ENCODE measurements around the gene RAB3C.

RAB3C gene

DNA sequence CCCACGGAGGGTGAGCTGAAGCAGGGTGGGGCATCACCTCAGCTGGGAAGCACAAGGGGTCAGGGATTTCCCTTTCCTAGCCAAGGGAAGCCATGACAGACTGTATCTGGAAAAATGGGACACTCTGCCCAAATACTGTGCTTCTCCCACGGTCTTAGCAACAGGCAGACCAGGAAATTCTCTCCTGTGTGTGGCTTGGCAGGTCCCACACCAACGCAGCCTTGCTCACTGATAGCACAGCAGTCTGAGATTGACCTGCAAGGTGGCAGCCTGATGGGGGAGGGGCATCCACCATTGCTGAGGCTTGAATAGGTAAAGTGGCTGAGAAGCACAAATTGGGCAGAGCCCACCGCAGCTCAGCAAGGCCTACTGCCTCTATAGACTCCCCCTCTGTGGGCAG, 23.2 kb downstream of the RAB3C start:
- DNase-seq: no peak

DNA sequence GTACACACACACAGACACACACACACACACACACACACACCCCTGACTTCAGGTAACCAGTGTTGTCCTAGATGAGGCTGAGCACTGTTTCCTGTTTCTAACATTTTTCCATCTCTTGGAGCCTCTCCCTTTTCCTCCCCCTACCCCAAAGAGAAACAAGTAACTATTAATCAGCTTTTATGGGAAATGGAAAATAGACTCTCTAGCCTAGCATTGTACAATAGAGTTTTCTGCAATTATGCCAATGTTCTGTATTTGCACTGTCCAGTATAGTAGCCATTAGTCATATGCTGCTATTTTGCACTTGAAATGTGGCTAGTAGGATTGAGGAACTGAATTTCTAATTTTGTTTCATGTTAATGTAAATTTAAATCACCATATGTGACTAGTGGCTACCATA, 33.1 kb downstream of the RAB3C start:
- DNase-seq: no peak

DNA sequence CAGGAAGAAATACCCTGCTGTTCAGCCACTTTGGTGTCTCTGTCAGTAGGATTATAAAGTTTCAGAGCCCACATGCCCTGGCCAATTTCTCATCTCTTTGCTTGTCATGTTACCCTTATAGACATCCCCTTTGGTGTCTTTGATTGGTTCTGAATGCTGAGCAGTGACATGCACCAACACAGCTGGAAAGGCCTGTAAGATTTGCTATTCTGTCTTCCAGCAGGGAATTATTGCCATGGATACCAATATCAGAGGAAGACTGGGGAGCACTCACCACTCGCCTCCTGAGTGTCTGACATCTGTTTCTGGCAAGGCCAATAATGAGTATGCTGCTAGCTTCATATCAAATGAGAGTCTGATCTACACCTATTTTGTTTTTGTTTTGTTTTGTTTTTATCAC, 34.4 kb downstream of the RAB3C start:
- DNase-seq: no peak

DNA sequence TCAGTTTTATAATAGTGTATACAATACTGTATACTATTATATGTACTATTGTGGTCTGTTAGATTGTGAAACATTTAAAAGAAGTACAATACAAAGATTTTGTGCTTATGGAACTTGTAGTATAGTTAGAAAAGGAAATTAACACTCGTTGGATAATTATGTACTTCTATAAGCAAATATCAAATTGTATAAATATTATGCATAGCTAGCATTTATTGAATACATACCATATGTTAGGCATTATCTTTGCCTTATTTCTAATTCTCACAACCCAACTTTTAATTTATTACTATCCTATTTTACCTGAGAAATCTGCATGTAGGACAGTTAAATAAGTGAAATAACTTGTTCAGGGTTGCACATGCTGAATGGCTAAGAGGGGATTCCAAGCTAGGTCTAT, 37.5 kb downstream of the RAB3C start:
- DNase-seq: no peak

DNA sequence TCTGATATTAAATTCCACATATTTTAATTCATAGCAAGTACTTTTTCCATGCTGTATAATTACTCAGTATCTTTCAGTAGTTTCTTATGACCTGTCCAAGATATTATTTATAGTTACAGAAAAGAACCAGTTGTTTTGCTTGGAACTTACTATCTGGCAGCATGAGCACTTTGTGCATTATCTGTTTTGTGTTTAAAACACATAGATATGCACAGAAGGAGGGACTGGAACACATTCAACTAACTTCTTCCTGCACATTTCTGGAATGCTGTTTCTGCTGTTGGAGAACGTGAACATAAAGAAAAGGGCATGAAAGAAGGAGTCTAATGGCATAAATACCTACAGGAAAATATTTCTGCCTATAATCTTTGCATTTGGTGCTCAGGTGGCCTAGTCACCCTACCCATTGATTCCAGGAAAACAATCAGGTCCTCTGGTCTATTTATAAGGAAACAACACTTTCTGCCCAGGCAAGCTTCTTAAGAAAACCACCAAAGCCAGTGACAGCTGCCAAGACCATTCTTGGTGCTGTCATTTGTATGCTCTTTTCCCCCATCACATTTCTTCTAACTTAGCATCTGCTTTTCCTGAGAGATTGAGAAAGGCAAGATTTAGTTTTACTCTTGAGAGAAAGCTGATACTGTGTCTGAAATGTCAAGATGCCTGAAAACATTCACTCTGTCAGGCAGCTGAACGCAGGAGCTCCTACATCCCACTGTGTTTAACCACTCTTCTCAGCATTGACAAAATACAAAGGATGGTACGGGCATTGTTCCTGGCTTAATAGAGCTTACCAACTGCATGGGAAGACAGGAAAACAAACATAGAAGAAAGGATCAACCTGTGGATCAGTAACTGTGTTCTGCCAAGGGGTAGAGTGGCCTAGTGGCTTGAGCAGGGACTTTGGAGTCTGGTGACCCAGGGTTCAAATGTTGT, 40.3 kb downstream of the RAB3C start:
- DNase-seq: no peak

DNA sequence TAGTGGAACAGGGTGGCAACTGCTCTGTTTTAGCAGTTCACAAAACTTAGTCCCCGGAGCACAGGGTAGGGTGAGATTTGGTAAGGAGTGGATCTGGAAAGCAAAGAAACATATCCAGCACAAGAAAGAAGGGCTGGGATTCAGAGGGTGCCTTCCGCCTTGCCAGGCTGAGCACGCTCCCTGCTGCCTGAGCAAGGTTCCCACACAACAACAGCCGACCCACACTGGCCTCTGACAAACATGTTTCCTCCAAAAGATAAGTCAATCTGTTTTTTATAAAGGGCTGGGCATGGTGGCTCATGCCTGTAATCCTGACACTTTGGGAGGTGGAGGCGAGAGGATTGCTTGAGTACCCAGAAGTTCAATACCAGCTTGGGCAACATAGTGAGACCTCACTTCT, 45.8 kb downstream of the RAB3C start:
- DNase-seq: no peak

DNA sequence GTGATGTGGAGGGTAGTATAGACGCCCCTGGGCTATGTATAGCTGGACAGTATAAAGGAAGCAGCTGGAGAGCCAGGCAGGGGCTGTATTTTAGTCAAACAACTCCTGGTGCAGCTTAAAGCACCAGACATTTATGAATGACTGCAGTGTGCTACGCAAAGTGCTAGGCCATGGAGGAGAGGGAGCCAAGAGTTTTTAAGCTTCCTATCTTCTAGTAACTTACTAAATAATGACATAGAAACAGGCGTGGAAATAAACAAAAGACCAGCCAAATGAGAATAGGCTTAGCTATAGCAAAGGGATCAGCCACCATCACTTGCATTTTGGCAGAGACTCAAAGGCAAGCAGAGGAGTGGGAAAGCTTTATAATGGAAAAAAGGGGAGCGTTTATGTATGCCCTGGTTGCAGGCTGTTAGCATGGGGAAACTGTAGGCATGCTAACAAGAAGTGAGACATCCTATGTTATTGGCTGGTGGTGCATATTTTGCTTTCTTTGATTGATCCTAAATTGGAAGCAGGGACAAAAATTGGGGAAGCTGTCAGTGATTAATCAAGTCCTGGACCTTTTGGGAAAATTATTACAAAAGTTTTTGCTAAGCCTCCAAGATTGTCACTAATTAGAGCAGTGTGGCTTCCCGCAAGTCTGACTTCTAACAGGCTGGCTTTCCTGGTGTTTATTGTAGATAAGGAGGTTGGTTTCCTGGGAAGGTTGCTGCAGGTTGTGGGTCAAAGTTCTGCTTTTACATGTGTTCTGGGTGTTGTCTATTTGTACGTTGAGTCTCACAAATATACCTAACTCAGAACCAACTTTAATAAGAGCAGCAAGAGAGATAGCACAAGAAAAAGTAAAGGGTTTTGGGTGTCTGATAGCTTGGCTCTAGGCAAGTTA, 46.6 kb downstream of the RAB3C start:
- DNase-seq: no peak

DNA sequence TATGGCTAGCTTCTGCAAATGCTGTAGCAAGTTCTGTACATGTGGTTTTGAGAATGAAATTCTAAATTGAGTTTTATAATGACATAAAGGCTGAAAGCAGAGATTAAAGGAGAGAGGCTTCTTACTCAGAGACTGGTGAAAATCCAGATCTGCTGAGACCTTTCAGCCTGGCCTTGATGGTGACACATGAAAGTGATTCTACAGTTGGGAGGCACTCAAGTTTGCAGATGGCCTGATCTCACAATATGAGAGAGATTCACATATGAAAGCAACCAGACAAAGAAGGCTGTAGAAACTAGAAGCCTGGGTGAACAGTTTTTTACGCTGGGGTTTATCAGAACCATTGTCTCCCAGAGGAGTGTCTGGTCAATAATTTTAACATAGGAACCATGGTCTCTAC, 49.0 kb downstream of the RAB3C start:
- DNase-seq: no peak

DNA sequence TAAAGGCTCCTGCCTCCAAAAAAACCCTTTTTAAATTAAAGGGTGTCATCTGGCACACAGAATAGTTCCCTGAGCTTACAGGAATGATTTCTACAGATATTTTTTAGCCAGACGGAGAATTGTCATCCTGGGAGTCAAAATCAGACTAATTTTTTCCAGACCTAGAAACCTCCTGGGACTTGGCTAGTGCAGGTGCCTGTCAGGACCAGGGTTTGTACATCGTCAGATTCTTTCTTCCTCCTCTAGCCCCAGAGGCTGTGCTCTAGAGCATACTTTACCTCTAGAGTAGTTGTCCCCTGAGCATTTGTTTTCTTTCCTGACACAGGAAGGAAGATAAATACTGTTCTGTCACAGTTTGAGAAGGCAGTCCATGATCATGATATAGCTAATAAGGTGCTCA, 52.5 kb downstream of the RAB3C start:
- DNase-seq: no peak

DNA sequence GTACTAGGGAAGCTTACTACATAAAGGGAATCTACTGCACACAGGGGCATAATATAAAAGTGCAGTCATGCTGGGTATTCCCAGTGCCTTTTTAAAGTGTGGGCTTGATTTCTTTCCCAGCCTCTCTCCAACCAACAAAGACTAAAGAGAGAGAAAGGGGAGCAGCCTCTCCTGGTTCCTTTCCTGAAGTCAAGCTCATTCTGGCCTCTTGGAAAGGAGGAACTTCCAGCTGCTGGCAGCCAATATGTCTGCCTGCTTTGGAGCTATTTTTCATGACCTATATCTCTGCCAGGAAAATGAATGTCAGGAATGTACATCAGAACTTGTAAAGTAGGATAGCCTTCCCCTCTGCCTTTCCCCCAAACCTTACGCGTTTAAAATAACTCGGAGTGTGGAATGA, 57.1 kb downstream of the RAB3C start:
- no peak for DNase-seq

DNA sequence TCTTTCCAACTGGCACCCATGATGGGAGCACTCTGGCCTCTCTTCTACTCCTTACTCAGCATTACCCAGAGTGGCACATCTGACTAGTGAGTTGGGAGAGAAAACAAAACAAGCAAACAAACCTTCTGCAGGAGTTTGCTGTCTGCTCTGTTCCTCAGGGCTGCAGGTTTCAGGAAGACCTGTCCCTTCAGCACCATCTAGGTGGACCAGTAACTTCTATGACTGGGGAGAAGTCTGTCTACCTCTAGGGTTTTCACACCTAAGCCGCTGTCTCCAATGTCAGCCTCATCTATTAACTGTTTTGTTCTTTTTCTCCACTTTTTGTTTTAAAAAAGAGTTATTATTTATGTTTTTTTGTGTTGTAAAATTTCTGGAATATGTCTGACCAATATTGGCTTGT, 58.7 kb downstream of the RAB3C start:
- DNase-seq: no peak

DNA sequence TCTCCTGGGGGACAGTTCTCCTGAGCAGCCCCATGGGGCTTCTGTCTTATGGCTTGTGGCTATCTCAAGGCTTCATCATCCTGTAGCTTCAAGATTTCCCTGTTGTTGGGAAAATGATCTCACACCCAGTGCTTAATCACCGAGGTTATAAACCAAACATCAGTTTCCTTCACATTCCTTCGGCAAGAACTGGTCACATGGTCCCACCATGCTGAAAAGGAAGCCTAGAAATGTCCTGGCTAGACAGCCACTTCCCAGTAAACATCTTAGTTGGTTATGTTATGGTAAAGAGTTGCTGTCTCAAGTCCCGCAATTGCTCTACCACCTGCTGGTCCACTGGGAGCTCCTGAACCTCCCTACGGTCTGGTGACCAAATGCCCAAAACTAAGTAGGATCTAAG, 66.0 kb downstream of the RAB3C start:
- DNase-seq: no peak

DNA sequence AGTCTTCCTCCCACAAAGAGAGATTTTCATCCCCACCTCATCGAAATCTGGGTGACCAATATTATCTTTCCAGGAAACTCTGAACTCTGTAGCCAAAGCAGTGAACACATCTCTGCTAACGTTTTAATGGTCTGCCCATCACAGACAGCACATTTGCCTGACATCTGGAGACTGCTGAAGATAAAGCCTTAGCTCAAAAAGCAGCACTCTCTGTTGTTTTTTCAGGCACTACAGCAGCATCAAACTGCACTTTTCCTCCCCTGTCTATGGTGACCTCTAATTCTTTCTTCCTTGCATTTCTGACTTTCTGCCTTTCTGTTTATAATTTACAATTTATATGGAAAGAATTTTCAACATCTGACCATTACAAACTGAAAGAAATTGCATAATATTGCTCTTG, 66.8 kb downstream of the RAB3C start:
- DNase-seq: no peak

DNA sequence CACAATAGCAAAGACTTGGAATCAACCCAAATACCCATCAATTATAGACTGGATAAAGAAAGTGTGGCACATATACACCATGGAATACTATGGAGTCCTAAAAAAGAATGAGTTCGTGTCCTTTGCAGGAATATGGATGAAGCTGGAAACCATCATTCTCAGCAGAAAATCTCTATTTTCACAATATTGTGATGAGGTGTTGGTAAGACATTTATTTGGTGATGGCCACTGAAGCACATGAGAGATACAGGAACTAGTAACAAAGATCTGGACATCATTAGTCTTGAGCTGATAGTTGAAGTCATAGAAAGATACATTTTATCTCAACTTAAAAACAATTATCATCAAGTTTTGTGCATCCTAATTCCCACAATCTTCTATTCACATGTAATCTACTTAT, 70.6 kb downstream of the RAB3C start:
- DNase-seq: no peak

DNA sequence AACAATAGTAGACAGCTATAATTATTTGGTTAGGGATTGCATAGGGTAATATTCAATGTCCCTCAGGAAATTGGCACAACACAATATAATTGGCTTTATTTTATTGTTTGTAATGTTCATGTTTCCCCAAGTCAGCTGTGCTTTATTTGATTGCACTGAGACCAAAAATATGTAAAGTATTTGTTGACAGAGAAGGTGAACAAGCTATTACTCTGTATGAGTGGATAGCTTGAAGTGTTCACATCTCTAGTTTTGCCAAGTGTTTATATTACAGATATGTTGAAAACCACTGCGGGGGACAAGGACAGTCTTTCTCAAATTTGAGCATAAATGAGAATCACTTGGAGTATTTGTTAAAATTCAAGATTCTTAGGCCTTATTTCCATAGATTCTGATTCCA, 83.3 kb downstream of the RAB3C start:
- DNase-seq: no peak

DNA sequence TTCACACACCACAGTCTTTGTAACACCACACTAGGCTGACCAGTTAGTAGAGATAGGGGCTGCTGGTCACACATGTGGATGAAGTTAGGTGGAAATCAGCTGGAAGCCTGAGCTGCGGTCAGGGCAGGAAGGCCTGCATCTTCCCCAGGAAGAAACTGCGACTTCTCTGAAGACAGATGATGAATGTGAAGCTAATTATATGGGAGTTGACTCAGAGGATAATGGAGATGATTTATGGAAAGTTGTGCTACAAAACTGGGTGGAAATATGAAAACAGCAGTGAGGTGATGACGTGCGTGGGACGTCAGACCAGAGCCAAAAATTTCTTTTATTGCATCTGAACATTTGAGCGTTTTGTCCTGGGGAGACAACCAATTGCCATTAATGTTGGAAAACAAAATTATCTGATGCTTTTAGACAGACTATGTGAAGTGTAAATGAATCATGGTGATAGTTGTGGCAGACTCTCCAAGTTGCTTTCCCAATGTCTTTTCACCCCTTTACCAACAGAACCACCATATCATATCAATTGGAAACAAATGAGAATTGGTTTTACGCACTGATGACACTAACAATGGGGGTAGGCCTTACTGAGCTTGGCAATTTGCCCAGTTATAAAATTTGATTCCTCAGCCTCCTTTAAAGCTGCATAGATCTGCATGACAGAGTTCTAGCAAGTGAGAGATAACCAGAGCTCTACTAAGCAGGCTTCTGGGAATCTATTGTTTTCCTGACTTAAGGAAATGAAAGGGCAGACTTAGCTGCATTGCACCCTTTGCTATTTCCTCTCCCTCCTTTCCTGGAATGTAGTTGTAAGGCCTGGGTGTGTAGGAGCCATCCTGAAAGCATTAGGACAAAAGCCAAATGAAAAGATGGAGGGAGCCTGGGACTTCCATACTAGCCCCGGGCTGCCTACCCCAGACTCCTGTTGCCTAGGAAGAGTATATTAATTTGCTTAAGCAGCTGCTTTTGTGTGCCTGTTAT, 84.0 kb downstream of the RAB3C start:
- no peak for DNase-seq

DNA sequence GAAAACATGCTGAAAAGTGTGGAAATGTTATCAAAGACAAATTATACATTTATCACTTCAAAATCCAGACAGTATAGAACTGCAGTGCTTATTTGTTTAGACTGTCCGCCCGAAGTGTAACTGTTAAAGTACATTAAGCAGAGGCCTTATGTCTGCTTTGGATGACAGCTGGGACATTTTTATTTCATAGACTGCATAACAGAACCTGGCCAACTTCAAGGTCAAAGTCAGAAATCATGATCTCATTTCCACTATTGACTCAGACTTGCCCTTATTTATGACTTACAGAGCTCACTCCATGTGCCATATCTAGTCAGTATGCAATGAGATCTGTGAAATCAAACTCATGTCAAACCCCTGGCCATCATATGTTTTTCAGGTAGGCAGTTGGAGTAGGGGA, 87.7 kb downstream of the RAB3C start:
- DNase-seq: no peak

DNA sequence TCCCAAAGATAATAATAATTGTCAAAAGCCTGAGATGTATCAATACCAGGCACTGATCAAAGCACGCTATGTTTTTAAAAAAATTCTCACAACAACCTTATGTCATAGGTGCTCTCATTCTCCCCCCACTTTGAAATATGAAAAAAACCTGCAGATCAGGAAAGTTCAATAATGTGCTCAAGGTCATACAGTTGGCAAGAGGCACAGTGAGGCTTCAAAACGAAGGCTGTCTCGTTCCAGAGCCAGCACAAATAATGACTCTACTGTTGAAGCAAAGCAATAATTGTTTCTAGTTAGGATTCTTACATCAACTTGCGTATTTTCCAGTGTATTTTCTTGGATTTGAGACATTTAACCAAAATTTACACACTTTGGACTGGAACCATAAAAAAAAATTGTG, 88.3 kb downstream of the RAB3C start:
- no peak for DNase-seq

DNA sequence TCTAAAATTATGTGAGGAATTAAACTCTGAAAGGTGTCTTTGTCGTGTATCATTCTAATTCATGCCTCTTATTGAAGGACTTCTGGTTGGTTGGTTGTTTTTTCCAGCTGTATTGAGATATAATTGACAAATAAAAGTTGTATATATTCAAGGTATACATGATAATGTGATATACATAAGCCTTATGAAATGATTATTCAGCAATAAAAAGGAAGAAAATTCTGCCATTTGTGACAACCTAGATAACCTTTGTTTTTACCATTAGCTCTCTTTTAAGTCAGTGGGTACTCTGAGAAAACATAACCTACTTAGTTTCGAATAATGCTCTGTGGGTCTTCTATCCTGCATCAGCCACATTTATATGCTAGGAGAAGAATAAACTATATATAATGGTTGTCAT, 89.6 kb downstream of the RAB3C start:
- no peak for DNase-seq

DNA sequence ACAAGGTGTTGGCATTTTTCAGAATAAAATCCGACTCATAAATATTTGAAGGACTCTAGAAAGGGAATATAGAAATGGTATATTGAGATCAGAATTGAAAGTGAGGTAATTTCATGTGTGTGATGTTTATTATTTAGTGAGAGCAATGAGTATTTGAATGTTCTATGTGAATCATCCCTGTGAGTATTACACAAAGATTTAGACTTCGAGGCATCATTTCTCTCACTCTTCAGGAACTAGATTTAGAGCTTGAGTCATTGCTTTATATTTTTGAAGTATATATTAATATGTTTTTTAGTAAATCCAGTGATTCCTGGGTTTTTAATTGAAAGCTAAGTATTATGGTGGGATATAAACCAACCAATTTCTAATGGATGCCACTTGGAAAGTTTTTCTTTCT, 91.2 kb downstream of the RAB3C start:
- no peak for DNase-seq

DNA sequence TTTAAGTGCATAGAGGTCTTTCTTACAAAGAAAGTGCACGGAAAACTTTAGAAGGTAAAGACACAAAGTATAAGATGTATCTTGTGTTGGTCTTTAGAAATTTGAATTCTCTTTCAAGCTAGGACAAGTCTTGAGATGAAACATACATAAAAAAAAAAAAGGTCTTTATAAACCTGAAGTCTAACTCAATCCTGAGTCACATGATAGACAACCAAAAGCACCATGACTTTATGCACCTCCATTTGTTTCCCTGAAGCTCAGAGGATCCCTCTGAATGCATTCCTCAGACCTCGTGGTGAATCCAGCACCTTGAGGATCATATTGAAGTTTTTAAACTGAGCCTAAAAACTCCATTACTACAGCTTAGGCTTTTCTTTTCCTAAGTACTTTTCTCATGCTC, 91.8 kb downstream of the RAB3C start:
- DNase-seq: no peak

DNA sequence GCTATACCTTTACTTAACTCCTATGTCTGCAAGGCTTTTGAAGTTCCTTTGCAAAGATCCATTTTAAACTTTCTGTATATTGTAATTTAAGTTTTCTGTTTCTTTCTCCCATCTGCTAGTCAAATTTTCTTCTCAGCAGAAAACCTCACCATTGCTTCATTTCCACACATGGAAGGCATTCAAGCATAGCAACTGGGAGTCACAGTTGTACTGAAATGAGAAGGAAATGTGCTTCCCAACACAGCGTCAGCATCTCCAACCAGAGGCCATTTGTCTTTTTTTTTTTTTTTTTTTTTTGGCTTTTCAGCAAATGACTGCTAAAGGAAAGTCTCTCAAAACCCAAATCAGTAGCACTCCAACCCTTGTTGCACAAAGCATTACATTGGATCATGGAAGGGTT, 92.5 kb downstream of the RAB3C start:
- DNase-seq: no peak

DNA sequence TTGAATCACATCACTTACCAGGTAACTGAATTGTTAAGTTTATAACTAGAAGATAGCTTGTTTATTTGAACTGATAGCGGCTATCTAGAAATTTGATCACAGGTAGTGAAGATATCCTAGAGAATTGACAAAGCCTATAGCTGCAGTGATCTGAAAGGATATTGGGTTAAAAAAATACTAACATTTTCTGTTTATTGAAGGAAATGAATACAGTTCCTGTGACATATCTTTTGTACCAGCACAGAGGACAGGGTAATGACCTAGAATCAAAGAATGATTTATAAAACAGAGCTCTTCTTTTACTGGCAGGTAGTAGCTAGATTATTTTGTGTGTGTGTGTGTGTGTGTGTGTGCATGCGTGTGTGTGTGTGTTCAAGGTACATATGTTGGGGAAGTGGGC, 94.8 kb downstream of the RAB3C start:
- DNase-seq: no peak

All from NCI-H510A (cell line).